Neural progenitor cell (in vitro differentiated cells): ENCODE data around the gene AGFG1.

Experiments
- EZH2 ChIP-seq: fragments of 200-600 bp; sonication (generic); IDR thresholded peaks from 2 replicates; pipeline ENCODE4 v1.6.1; 2017; ENCODE audit warnings: antibody characterized with exemption, mild to moderate bottlenecking, moderate library complexity
- EZH2phosphoT487 ChIP-seq: fragments of 200-600 bp; sonication (generic); IDR thresholded peaks from 2 replicates; pipeline ENCODE4 v1.6.1; 2017; ENCODE audit warnings: antibody characterized with exemption
- TF ChIP-seq, protein P1 (sequence below): fragments of 200-600 bp; sonication (generic); IDR thresholded peaks from 2 replicates; pipeline ENCODE4 v1.5.1; 2017; ENCODE audit warnings: antibody characterized with exemption, mild to moderate bottlenecking

DNA sequence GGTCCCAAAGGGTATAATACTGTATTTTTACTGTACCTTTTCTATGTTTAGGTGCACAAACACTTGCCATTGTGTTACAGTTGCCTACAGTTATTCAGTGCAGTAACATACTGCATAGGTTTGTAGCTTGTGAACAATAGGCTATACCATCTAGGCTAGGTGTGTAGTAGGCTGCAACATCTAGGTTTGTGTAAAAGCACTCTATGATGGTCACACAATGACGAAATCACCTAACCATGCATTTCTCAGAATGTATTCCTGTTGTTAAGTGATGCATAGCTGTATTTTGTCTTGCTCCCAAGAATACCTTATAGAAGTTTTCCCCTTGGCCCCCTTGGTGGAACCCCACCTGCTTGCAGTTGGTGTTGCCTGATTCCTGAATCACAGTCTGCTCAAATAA, 29.3 kb upstream of the AGFG1 start:
- TF ChIP-seq, protein P1, sequence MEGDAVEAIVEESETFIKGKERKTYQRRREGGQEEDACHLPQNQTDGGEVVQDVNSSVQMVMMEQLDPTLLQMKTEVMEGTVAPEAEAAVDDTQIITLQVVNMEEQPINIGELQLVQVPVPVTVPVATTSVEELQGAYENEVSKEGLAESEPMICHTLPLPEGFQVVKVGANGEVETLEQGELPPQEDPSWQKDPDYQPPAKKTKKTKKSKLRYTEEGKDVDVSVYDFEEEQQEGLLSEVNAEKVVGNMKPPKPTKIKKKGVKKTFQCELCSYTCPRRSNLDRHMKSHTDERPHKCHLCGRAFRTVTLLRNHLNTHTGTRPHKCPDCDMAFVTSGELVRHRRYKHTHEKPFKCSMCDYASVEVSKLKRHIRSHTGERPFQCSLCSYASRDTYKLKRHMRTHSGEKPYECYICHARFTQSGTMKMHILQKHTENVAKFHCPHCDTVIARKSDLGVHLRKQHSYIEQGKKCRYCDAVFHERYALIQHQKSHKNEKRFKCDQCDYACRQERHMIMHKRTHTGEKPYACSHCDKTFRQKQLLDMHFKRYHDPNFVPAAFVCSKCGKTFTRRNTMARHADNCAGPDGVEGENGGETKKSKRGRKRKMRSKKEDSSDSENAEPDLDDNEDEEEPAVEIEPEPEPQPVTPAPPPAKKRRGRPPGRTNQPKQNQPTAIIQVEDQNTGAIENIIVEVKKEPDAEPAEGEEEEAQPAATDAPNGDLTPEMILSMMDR: no peak
- TF ChIP-seq EZH2: no peak
- TF ChIP-seq EZH2phosphoT487: no peak
